ENCODE measurements around the gene BAIAP2. TPM values are rescaled to one million over a fixed set of nuclear protein-coding genes. Genes with fewer than 3 reads are reported as not detected.

BAIAP2 gene
- total and polyA plus RNA-seq, 2 donors (not counting 1 experiment from before 2014, with no cell fraction given) = 1.3 to 12.0 TPM

DNA sequence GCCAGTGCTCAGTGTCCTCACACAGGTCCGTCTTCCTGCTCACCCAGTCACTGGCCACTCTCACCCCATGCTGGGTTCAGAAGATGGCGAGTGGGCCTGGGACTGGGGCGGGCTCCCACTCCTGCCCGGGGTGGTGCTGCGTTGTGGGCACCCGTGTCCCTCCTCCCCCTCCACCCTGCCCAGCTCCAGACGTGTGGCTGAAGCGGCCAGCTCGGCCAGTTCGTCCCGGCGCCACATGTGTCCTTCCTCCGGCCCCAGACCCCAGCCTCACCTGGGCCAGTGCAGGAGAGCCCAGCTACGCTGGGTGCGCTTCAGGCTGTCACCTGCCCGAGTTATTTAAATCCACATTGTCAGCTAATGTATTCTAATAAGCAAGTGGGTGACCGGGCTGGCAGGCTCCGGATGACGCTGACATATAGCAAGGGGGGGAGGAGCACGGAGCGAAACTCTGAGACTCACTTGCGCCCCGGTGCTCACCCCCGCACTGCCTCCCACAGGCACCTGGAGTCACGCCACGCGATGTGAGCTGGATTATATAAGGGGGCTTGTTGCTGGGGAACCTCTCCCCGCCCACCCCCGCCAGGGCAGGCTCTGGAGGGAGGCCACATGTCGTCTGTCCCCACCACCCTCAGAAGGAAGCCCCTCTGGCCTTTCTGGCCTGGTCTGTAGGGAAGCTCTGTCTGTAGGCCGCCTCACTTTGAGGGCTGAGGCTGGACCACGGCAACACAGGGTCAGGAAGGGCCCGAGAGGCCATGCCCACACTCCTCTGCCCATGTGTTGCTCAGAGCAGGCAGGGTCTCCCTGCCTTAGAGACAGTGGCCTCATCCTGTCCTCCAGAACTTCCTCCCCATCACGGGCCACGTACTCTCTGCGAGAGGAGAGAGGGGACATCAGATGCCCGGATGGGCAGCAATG is 7.1 kb upstream of the BAIAP2 start:
- Histone ChIP-seq H3K4me1 (ENCODE audit: control insufficient read depth in 2 of 2, insufficient read depth in 2 of 2, low read length in 2 of 2) (peaks cover 0 to 7% of the 10 kb centered on the region in 2 donors), H3K4me2 (replicated peaks; ENCODE audit: low read depth, low read length, poor library complexity, severe bottlenecking) (no peak overlapping the region), H3K27ac (ENCODE audit: low read length in 2 of 2) (no peak overlapping the region), H3K4me3 (ENCODE audit: control extremely low read depth in 1 of 5, extremely low read depth in 1 of 5, insufficient read depth in 1 of 5, low read depth in 2 of 5, low read length in 4 of 5) (no peak overlapping the region), H3K79me2 (ENCODE audit: control insufficient read depth, insufficient read depth, low read length) (no peaks in the 10 kb centered on the region), H3K9ac (ENCODE audit: low read length) (no peak overlapping the region), H3K36me3 (replicated peaks in 1 of 2; ENCODE audit: control extremely low read depth in 1 of 2, control insufficient read depth in 1 of 2, extremely low read depth in 1 of 2, insufficient read depth in 2 of 2, low read length in 1 of 2) (no peaks in the 10 kb centered on the region), H4K20me1 (ENCODE audit: control insufficient read depth, insufficient read depth, low read length, poor library complexity, severe bottlenecking) (no peaks in the 10 kb centered on the region), H3K9me3 (ENCODE audit: control extremely low read depth in 1 of 3, control insufficient read depth in 2 of 3, insufficient read depth in 1 of 3, low read length in 2 of 3) (peaks cover 0 to 24% (median 3%) of the 10 kb centered on the region in 3 donors), H2AFZ (ENCODE audit: insufficient read depth, low read depth, low read length, poor library complexity, severe bottlenecking) (no peak overlapping the region), H3K27me3 (replicated peaks in 1 of 4; ENCODE audit: control extremely low read depth in 1 of 4, control insufficient read depth in 3 of 4, insufficient read depth in 4 of 4, low read length in 3 of 4) (peaks cover 0 to 40% (median 3%) of the 10 kb centered on the region in 4 experiments)
- Mint-ChIP-seq H3K27ac (no peak overlapping the region), H3K27me3 (peaks cover 32% of the 10 kb centered on the region), H3K9me3 (ENCODE audit: insufficient read depth) (no peaks in the 10 kb centered on the region), H3K4me1 (peaks cover 4% of the 10 kb centered on the region), H3K4me3 (no peak overlapping the region)
- TF ChIP-seq EZH2 (IDR thresholded peaks at IDR 0.05; ENCODE audit: borderline replicate concordance, insufficient read depth, low read depth, low read length, poor library complexity, severe bottlenecking) (no peak), CTCF (IDR thresholded peaks at IDR 0.05) (no peak)
- ATAC-seq (ENCODE audit: low read depth) = no peak
- POLR2A ChIA-PET = no interaction called here
- CTCF ChIA-PET = no interaction called here
- intact Hi-C loops (cut with micrococcal nuclease) = no loop called here
- DNase-seq = peak; percentile 20
- WGBS (ENCODE audit: insufficient coverage) = 49% methylated on average over 27 of the region's 37 CpGs

- Histone ChIP-seq H3K9me3 (ENCODE audit: control extremely low read depth in 1 of 3, control insufficient read depth in 2 of 3, insufficient read depth in 1 of 3, low read length in 2 of 3) (peaks cover 0 to 24% (median 3%) of the 10 kb centered on the region in 3 donors), H3K4me1 (ENCODE audit: control insufficient read depth in 2 of 2, insufficient read depth in 2 of 2, low read length in 2 of 2) (peaks cover 2 to 5% of the 10 kb centered on the region in 2 donors), H3K4me2 (replicated peaks; ENCODE audit: low read depth, low read length, poor library complexity, severe bottlenecking) (no peak overlapping the region), H2AFZ (ENCODE audit: insufficient read depth, low read depth, low read length, poor library complexity, severe bottlenecking) (no peak overlapping the region), H3K79me2 (ENCODE audit: control insufficient read depth, insufficient read depth, low read length) (no peaks in the 10 kb centered on the region), H3K27me3 (replicated peaks in 1 of 4; ENCODE audit: control extremely low read depth in 1 of 4, control insufficient read depth in 3 of 4, insufficient read depth in 4 of 4, low read length in 3 of 4) (peaks cover 0 to 45% (median 4%) of the 10 kb centered on the region in 4 experiments), H3K4me3 (ENCODE audit: control extremely low read depth in 1 of 5, extremely low read depth in 1 of 5, insufficient read depth in 1 of 5, low read depth in 2 of 5, low read length in 4 of 5) (no peak overlapping the region), H3K36me3 (replicated peaks in 1 of 2; ENCODE audit: control extremely low read depth in 1 of 2, control insufficient read depth in 1 of 2, extremely low read depth in 1 of 2, insufficient read depth in 2 of 2, low read length in 1 of 2) (no peaks in the 10 kb centered on the region), H4K20me1 (ENCODE audit: control insufficient read depth, insufficient read depth, low read length, poor library complexity, severe bottlenecking) (no peaks in the 10 kb centered on the region), H3K9ac (ENCODE audit: low read length) (no peak overlapping the region), H3K27ac (ENCODE audit: low read length in 2 of 2) (no peak overlapping the region)
- H3K27me3 Mint-ChIP-seq = peaks cover 38% of the 10 kb centered on the region
- H3K4me1 Mint-ChIP-seq = peaks cover 8% of the 10 kb centered on the region
- H3K27ac Mint-ChIP-seq = no peak overlapping the region
- ChIA-PET POLR2A (no interaction called here), CTCF (no interaction called here)
- H3K9me3 Mint-ChIP-seq (ENCODE audit: insufficient read depth) = no peaks in the 10 kb centered on the region
- intact Hi-C loops (cut with micrococcal nuclease) = no loop called here
- ATAC-seq (ENCODE audit: low read depth) (no peak), DNase-seq (peak; percentile 4)
- 29% methylated on average over 12 of the region's 12 CpGs for WGBS (ENCODE audit: insufficient coverage)
- H3K4me3 Mint-ChIP-seq = no peak overlapping the region
- TF ChIP-seq EZH2 (IDR thresholded peaks at IDR 0.05; ENCODE audit: borderline replicate concordance, insufficient read depth, low read depth, low read length, poor library complexity, severe bottlenecking) (no peak), CTCF (IDR thresholded peaks at IDR 0.05) (no peak)
These were observed 6.5 kb upstream of the BAIAP2 start for GRCh38 chr17:81028506-81028858.
